ENCODE measurements around the gene LAMP5. TPM values are rescaled to one million over a fixed set of nuclear protein-coding genes. Genes with fewer than 3 reads are reported as not detected.

The LAMP5 gene
- total RNA-seq, 1 experiment from 2014 or later = not detected

GRCh38 chr20:9571783-9572182 is 57.4 kb downstream of the LAMP5 start:
- POLR2A ChIA-PET (ENCODE audit: unreplicated experiment) = interaction anchor here (0.6 kb wide), 1 partner anchor 1734 kb away, joined by 4 read pairs; no protein-coding TSS in a partner anchor
- TF ChIP-seq EZH2 (IDR thresholded peaks at IDR 0.05; ENCODE audit: low read length, unreplicated experiment) (no peak), EZH2phosphoT487 (IDR thresholded peaks at IDR 0.05; ENCODE audit: borderline replicate concordance, low read length) (no peak)
- TF ChIP-seq, protein P1, sequence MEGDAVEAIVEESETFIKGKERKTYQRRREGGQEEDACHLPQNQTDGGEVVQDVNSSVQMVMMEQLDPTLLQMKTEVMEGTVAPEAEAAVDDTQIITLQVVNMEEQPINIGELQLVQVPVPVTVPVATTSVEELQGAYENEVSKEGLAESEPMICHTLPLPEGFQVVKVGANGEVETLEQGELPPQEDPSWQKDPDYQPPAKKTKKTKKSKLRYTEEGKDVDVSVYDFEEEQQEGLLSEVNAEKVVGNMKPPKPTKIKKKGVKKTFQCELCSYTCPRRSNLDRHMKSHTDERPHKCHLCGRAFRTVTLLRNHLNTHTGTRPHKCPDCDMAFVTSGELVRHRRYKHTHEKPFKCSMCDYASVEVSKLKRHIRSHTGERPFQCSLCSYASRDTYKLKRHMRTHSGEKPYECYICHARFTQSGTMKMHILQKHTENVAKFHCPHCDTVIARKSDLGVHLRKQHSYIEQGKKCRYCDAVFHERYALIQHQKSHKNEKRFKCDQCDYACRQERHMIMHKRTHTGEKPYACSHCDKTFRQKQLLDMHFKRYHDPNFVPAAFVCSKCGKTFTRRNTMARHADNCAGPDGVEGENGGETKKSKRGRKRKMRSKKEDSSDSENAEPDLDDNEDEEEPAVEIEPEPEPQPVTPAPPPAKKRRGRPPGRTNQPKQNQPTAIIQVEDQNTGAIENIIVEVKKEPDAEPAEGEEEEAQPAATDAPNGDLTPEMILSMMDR (conservative IDR thresholded peaks at IDR 0.05; ENCODE audit: low read depth, low read length) = no peak
- H3K36me3 ChIP-seq (ENCODE audit: low read depth, low read length) = no peaks in the 10 kb centered on the region
- no peak overlapping the region for H3K4me2 ChIP-seq (ENCODE audit: low read length)
- no peak overlapping the region for H2AFZ ChIP-seq (ENCODE audit: low read length)
- H3K9me3 ChIP-seq (ENCODE audit: low read length) = no peaks in the 10 kb centered on the region
- no peak overlapping the region for H3K9ac ChIP-seq (ENCODE audit: low read length)
- H3K27me3 ChIP-seq (ENCODE audit: low read length) = no peaks in the 10 kb centered on the region
- BruUV-seq (replicated peaks) = no TSS peak
- ATAC-seq (no peak), DNase-seq (no peak)
- H4K20me1 ChIP-seq (ENCODE audit: low read length) = no peaks in the 10 kb centered on the region
- CTCF ChIA-PET = no interaction called here
- no peak overlapping the region for H3K4me3 ChIP-seq (ENCODE audit: low read length)
- no peaks in the 10 kb centered on the region for H3K79me2 ChIP-seq (ENCODE audit: low read length)
- no peaks in the 10 kb centered on the region for H3K9me2 ChIP-seq (replicated peaks; ENCODE audit: low read length)
- H3F3A ChIP-seq (ENCODE audit: low read length, unreplicated experiment) = no peaks in the 10 kb centered on the region
- intact Hi-C loops (cut with micrococcal nuclease) = no loop called here
- H3K4me1 ChIP-seq (ENCODE audit: insufficient read depth, low read length) = no peaks in the 10 kb centered on the region
- H3K27ac ChIP-seq (ENCODE audit: low read length) = no peak overlapping the region

- Histone ChIP-seq H3K27me3 (ENCODE audit: low read length) (no peaks in the 10 kb centered on the region), H3K9me3 (ENCODE audit: low read length) (no peaks in the 10 kb centered on the region), H3K36me3 (ENCODE audit: low read depth, low read length) (no peaks in the 10 kb centered on the region), H3K4me3 (ENCODE audit: low read length) (no peak overlapping the region), H4K20me1 (ENCODE audit: low read length) (no peaks in the 10 kb centered on the region), H3K4me1 (ENCODE audit: insufficient read depth, low read length) (no peaks in the 10 kb centered on the region), H3K4me2 (ENCODE audit: low read length) (no peak overlapping the region), H3K9me2 (replicated peaks; ENCODE audit: low read length) (no peaks in the 10 kb centered on the region), H3K9ac (ENCODE audit: low read length) (no peak overlapping the region), H2AFZ (ENCODE audit: low read length) (no peak overlapping the region), H3K79me2 (ENCODE audit: low read length) (no peaks in the 10 kb centered on the region), H3F3A (ENCODE audit: low read length, unreplicated experiment) (no peaks in the 10 kb centered on the region), H3K27ac (ENCODE audit: low read length) (no peak overlapping the region)
- BruUV-seq (replicated peaks) = no TSS peak
- ATAC-seq (no peak), DNase-seq (no peak)
- ChIA-PET POLR2A (ENCODE audit: unreplicated experiment) (no interaction called here), CTCF (no interaction called here)
- no peak for TF ChIP-seq EZH2phosphoT487 (IDR thresholded peaks at IDR 0.05; ENCODE audit: borderline replicate concordance, low read length)
- TF ChIP-seq, protein P1 (conservative IDR thresholded peaks at IDR 0.05; ENCODE audit: low read depth, low read length) = no peak
- TF ChIP-seq EZH2 (IDR thresholded peaks at IDR 0.05; ENCODE audit: low read length, unreplicated experiment) = no peak
- intact Hi-C loops (cut with micrococcal nuclease) = no loop called here
Observed at GRCh38 chr20:9572670-9573069, 58.3 kb downstream of the LAMP5 start.

DNA sequence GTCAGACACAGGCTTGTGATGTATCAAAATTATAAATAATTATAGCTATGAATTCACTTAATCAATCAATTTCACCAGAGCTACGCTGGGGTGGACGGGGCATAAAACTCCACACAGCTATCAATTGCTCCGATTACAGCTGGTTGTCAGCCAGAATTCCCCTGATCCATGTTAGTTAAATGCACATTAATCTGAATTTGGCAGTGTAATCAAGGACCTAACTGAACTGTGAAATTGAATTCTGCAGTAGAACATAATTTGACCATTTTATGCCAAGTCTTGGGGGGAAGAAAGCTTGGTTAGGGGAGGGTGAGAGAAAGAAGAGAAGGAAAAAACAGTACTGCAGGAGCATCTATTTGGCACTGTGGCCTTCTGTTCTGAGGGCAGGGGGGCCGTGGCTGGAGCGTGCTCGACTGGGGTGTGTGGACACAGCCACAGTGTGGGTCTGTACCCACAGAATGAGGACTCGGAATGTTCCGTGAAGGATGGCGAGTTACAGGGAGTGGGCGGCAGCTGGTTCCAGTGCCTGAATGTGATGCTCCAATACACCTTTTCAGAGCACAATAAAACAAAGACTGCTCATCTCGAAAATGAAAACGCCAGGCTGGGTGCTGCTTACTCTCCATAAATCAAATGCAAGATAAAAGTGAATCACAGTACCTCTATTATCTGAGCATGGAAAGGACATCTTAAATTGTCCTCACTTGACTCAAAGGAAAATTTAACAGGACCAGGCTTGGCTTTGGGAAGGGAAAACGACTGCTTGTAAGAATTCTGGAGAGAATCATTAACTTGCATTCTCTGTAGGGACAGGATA is 59.2 kb downstream of the LAMP5 start:
- H3K9me3 ChIP-seq (ENCODE audit: low read length) = no peaks in the 10 kb centered on the region
- no peaks in the 10 kb centered on the region for H3K4me1 ChIP-seq (ENCODE audit: insufficient read depth, low read length)
- no peaks in the 10 kb centered on the region for H4K20me1 ChIP-seq (ENCODE audit: low read length)
- no peaks in the 10 kb centered on the region for H3K36me3 ChIP-seq (ENCODE audit: low read depth, low read length)
- no peak overlapping the region for H2AFZ ChIP-seq (ENCODE audit: low read length)
- intact Hi-C loops (cut with micrococcal nuclease) = no loop called here
- DNase-seq (no peak), ATAC-seq (no peak)
- H3K9ac ChIP-seq (ENCODE audit: low read length) = no peak overlapping the region
- H3K79me2 ChIP-seq (ENCODE audit: low read length) = no peaks in the 10 kb centered on the region
- no peak overlapping the region for H3K4me3 ChIP-seq (ENCODE audit: low read length)
- no peaks in the 10 kb centered on the region for H3F3A ChIP-seq (ENCODE audit: low read length, unreplicated experiment)
- POLR2A ChIA-PET (ENCODE audit: unreplicated experiment) = no interaction called here
- no peak overlapping the region for H3K27ac ChIP-seq (ENCODE audit: low read length)
- no peak overlapping the region for H3K4me2 ChIP-seq (ENCODE audit: low read length)
- CTCF ChIA-PET = no interaction called here
- H3K27me3 ChIP-seq (ENCODE audit: low read length) = no peaks in the 10 kb centered on the region
- TF ChIP-seq, protein P1 (conservative IDR thresholded peaks at IDR 0.05; ENCODE audit: low read depth, low read length) = no peak
- no peak for TF ChIP-seq EZH2phosphoT487 (IDR thresholded peaks at IDR 0.05; ENCODE audit: borderline replicate concordance, low read length)
- no peak for TF ChIP-seq EZH2 (IDR thresholded peaks at IDR 0.05; ENCODE audit: low read length, unreplicated experiment)
- BruUV-seq (replicated peaks) = no TSS peak
- H3K9me2 ChIP-seq (replicated peaks; ENCODE audit: low read length) = no peaks in the 10 kb centered on the region

All from PC-3 (cell line).